GM19467 (cell line): ENCODE measurements around the gene LOXHD1.

Experiments
- ATAC-seq: cut with Tn5 transposase; IDR thresholded peaks from one replicate; pipeline ENCODE4 v1.9.1; 2021; ENCODE audit warnings: mild to moderate bottlenecking, moderate library complexity; ENCODE audit not compliant: unreplicated experiment

LOXHD1 gene

GRCh38 chr18:46676182-46676835 is 19.3 kb upstream of the LOXHD1 start:
- ATAC-seq, result no peak

DNA sequence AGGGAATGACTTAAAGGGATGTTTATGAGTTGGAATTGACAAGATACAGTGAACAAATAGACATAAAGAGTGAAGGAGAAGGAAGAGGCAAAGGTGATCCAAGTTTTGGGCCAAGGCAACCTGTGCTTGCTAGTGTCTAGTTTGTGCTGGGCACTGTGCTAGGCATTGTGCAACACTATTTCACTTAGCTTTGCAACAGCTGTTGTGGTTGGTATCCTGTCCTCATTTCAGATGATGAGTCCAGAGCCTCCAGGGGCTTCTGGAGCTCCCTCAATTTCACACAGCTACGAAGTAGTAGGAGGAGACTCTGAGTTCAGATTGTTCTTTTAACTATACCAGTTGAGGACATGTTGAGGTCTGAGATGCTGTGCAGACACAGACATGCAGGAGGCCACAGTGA is 18.1 kb upstream of the LOXHD1 start:
- no peak for ATAC-seq

DNA sequence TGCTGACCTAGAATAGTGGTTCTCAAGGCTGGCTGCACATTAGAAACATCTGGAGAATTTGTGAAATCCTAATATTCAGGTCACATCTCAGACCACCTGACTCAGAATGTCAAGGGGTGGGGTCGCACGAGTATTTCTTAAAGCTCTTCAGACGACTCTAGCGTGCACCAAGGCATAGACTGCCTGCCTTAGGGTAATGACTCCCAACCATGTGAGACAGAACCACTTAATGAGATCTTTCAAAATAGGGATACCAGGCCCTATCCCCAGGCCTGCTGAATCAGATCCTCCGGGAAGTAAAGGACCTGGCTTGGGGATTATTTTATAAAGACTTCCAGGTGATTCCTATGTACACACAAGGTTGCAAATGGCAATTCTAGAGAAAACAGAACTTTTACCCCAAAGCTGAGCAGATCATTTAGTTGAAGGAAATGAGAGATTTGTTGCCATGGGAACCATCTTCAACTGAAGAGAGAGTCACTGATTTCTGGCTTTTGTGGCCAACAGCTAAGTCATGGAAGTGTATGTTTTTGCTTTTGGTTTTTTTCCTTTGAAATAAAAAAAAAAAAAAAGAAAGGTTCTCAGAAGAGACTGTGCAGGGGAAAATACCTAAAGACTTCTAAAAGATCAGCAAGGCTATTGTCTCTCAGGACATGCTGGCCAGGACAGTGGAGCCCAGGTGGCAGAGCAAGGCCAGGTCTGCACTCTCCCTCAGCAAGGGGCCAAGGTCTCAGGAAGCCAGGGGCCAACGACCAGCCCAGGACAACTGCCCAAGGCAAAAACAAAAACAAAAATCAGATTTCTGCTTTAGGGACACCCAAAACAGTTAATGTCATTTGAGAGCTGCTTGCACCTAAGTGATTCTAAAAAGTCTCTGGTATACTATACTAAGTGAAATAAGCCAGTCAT is 15.3 kb upstream of the LOXHD1 start:
- ATAC-seq, result no peak

- no peak for ATAC-seq
Measured at GRCh38 chr18:46668694-46669093, 11.7 kb upstream of the LOXHD1 start.

DNA sequence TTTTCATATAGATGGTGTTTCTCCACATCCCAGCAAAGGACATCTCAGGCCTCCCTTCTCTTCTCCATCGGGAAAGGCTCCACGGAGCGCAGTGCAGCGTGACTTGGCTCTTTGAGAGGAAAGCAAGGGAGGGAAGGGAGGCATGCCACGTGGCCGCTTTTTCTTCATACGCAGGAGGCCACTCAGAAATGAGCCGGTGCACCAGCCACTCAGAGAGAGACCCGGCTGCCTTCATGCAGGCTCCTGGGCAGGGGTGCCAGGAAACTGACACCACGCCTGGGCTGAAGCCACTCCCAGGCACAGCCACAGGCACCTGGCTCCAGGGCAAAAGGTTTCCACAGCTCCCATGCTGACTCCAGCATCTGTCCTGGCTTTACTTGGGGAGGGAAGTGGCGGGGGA is 11.1 kb upstream of the LOXHD1 start:
- ATAC-seq, result no peak

GRCh38 chr18:46663539-46663938 is 6.5 kb upstream of the LOXHD1 start:
- ATAC-seq, result no peak

- ATAC-seq, result no peak
Measured at GRCh38 chr18:46660957-46661749, 4.1 kb upstream of the LOXHD1 start.

DNA sequence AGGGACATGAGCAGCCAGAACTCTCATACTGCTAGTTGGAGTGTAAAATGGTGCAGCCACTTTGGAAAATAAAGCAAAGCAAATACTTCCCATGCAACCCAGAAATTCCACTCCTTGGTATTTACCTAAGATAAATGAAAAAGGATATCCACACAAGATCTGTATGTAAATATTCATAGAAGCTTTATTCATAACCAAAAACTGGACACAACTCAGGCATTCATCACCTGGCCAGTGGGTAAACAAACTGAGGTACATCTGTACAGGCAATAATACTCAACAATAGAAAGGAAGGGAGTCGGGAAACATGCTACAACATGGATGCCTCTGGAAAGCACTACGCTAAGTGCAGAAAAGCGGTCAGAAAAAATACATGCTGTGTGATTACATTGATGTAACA is 2.5 kb upstream of the LOXHD1 start:
- ATAC-seq, result no peak

GRCh38 chr18:46656326-46657114 is 500 bp downstream of the LOXHD1 start:
- ATAC-seq, result no peak

DNA sequence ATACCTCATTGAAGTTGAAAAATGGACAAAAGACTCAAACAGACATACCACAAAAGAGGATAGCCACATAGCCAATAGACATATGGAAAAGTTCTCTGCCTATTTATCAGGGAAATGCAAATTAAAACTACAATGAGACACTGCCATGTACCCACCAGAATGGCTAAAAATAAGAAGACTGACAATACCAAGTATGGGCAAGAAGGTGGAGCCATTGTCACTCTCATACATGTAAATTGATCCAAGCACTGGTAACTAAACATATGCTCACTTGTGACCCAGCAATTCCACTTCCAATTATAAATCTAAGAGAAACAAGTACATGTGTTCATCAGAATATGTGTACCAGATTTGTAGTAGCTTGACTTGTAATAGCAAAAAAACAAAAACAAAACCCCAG is 4.6 kb downstream of the LOXHD1 start:
- no peak for ATAC-seq

GRCh38 chr18:46650681-46651080 is 6.3 kb downstream of the LOXHD1 start:
- no peak for ATAC-seq

DNA sequence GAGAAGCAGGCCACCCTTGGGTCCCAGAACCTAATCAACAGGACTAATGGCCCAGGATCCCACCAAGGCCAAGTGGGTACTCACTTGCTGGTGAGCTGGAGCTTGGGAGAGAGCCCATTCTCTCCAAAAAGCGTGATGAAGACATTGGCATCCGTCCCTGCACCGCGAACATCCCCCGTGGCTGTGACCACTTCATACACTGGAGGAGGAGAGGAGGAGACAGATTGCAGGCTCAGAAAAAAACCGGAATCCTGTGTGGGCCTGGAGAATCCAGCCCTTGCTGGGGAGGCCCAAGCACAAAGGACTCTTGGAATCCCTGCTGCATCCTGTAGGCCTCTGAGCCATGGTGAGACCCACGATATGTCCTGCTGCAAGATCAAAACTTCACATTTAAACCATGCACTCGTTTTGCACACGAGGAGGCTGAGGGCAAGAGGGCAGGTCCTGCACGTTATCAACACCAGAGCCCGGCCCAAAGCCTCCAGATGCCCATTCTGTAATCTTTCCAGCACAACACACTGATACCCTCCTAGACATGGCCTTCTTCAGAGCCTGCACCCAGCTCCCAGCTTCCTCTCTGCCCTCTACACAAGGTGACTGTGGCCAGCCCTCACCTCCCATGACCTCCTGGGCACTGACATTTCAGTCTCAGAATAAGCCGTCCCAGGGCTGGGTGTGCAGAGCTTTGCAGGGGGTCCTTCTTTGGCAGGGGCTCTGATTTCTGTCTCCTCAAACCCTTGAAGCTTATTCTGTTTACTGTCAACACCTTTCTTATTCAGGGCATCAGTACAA is 7.8 kb downstream of the LOXHD1 start:
- ATAC-seq, result no peak

DNA sequence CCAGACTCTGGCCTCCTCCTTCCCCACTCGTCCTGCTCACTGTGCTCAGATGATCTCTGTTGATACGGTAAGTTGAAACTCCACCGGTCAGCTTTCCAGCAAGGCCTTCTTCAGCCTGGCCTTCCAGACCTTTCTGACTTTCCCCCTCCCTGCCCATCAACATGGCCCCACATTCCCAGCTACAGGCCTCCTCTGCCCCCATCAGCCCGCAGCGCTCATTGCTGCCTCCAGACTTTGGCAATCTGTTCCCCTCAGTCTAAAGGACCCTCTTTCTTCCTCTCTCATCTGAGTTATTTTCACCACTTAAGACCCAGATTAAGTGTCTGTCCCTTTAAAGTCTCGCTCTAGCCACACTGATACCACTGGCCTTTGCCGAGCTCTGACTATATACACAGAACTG is 10.6 kb downstream of the LOXHD1 start:
- ATAC-seq, result no peak

GRCh38 chr18:46642561-46642960 is 14.5 kb downstream of the LOXHD1 start:
- ATAC-seq, result no peak

GRCh38 chr18:46641917-46642316 is 15.1 kb downstream of the LOXHD1 start:
- ATAC-seq, result no peak

- no peak for ATAC-seq
Measured at GRCh38 chr18:46639386-46639785, 17.6 kb downstream of the LOXHD1 start.

DNA sequence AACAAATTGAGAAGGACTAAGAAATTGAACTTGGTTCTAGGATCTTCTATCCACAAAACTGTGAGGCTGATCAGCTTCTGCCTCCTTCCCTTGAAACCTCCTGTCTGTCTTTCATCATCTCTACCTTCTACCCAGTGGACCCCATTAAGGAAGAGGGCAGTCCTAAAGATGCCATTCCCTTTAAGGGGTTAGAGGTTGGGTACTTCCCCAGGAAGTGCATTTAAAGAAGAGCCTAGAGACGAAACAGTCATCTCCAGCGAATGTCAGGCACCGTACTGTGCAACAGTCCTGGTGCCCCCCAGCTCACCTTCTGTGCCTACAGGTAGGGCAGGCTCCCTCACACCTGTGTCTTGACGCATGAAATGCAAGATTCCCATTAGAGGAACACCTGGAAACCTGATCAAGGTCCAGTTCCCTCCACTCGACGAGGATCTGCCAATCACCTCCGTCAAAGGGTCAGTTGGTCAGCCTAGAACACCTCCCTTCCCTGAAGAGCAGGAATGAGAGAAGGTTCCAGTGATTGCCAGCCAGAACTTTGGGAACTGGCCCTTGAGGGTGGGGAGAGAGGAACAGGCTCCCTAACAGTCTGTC is 20.9 kb downstream of the LOXHD1 start:
- ATAC-seq, result no peak

- ATAC-seq, result no peak
Measured at GRCh38 chr18:46632401-46633071, 24.5 kb downstream of the LOXHD1 start.

DNA sequence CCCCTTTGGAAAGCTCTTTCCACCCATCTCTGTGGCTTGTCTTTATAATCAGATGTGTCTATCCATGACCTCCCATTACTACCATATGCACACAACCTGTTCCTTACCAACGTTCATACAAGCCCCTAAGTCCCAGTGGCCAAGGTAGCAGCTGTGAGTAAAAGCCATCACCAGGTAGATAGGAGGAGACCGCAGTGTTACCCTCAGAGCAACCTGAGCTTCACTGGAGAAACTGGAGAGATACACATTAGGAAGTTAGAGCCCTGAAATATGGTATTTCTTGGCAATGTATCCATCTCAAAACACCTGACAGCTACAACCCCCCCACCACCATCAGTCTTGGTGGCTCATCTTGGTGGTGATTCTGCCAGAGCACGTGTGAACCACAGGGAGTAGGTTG is 26.0 kb downstream of the LOXHD1 start:
- no peak for ATAC-seq
